GM12864 (cell line): ENCODE data around the gene FLRT1.

Experiments
- DNase-seq: peaks from one replicate; pipeline ENCODE4 v3.0.0-alpha.2; 2011; ENCODE audit warnings: low read depth
- H3K4me3 ChIP-seq: 2 replicates; pipeline ENCODE4 v1.5.1; 2011; ENCODE audit warnings: mild to moderate bottlenecking, low read depth, low read length, control low read depth
- TF ChIP-seq, protein P1 (sequence below): IDR thresholded peaks from 2 replicates; pipeline ENCODE4 v1.5.1; 2011; ENCODE audit warnings: low read depth, mild to moderate bottlenecking, moderate library complexity, low read length, control low read depth, inconsistent platforms; ENCODE audit errors: missing control alignments

The FLRT1 gene

DNA sequence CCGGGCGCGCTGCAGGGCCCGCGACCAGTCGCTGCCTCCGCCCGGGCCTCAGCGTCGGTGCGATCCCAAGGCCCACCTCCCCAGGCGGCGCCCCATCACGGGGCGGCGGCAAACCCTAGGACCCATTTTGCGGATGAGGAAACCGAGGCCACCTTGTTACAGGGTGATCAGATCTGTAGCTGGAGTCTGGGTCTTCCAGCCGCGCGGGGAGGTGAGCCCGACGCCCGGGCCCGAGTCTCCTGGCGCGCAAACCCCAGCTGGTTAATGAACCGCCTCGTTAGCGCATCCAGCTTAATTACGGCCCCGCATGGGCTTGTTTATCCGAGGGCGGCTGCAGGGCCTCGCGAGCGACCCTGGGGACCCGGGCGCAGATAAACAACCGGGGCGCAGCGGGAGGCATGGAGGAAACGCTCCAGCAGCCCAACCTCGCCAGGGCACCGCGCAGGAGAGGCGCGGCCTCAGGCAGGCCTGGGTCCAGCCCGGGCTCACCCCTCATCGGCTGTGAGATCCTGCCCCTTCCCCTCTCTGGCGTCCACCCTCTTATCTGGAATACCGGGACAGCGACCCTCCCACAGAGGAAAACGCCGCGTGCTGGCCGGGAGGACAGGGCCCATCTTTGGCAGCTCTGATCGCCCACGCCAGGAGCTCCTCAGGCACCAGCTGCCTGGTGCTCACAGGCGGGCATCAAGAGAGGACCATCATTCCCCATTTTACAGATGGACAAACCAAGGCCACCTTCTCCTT is 34.8 kb upstream of the FLRT1 start:
- TF ChIP-seq, protein P1, sequence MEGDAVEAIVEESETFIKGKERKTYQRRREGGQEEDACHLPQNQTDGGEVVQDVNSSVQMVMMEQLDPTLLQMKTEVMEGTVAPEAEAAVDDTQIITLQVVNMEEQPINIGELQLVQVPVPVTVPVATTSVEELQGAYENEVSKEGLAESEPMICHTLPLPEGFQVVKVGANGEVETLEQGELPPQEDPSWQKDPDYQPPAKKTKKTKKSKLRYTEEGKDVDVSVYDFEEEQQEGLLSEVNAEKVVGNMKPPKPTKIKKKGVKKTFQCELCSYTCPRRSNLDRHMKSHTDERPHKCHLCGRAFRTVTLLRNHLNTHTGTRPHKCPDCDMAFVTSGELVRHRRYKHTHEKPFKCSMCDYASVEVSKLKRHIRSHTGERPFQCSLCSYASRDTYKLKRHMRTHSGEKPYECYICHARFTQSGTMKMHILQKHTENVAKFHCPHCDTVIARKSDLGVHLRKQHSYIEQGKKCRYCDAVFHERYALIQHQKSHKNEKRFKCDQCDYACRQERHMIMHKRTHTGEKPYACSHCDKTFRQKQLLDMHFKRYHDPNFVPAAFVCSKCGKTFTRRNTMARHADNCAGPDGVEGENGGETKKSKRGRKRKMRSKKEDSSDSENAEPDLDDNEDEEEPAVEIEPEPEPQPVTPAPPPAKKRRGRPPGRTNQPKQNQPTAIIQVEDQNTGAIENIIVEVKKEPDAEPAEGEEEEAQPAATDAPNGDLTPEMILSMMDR: no peak
- no peak overlapping the region; the same call in 1 of the 2 replicates for H3K4me3 ChIP-seq
- DNase-seq: no peak

DNA sequence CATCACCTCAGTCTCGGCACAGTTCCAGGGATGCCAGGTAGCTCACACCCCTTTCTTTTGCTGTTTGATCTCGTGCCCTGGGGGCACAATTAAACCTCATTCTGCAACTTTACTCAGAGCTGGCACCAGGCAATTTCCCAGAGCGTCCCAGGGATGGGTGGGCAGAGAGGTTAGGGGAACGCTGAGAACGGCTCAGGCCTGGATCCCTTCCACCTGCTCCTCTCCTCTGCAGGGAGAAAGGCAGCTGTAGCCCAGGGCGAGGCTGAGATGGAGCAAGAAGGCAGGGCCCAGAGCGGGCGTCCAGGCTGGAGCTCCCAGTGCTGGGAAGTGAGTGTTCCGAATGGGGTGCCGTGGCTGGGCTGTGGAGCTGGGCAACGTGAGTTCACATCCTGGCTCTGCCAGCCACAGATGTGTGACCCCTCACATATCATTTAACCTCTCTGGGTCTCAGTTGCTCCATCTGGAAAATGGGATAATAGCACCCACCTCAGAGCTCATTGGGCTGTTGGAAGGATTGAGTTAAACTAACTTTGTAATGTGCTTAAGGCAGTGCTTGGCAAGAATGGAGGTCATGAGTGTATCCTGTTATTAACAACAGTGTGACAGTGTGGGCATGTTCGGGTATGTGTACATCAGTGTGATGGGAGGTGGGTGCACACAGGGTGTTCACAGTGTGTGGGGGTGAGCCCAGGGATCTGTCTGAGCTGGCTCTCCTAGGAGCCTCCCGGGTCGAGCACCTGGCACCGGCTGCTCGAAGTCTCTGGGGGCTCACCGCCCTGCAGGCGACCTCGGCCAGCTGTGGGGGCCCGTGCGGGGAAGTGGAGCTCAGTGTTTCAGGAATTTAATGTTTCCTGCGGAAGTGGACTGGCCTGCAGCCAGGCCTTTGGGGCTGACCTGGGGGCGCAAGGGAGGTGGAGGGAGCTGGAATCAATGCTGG is 34.0 kb upstream of the FLRT1 start:
- TF ChIP-seq, protein P1: no peak
- no peak overlapping the region for H3K4me3 ChIP-seq
- no peak for DNase-seq

DNA sequence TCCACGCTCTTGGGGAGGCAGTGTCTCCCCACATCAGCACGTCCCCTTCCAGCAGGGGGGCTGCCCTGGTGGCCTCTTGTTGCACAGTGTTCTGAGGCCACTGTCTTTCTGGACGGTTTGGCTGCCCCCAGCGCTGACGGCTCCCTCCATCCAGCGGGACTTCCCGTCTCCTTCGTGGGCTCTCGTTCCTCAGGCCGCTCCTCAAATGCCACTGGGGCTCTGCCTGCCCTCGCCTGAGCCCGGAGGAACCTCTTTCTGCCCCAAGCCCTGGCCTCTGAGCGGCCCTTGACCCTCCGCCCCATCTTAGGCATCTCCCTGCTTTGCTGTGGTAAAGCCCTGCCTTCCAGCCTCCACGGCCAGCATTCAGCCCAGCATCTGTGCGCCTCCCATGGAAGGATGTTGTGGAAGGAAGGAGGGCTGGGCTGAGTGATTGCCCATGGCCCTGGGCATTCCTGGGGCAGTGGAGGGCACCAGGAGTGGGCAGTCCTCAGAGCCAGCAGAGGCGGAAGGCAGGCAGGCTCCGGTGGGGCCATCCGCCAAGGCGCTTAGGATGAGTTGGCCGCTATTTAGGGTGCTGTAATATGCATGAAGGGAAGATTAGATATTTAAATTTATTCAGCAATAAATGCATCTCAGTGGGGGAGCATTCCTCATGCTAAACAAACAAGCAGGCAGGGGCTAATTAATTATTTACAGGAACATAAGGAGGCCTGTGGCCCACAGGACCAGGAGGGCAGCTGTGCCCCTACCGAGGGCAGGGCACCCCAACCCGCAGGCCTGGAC is 31.7 kb upstream of the FLRT1 start:
- no peak overlapping the region for H3K4me3 ChIP-seq
- DNase-seq: no peak
- TF ChIP-seq, protein P1: no peak

DNA sequence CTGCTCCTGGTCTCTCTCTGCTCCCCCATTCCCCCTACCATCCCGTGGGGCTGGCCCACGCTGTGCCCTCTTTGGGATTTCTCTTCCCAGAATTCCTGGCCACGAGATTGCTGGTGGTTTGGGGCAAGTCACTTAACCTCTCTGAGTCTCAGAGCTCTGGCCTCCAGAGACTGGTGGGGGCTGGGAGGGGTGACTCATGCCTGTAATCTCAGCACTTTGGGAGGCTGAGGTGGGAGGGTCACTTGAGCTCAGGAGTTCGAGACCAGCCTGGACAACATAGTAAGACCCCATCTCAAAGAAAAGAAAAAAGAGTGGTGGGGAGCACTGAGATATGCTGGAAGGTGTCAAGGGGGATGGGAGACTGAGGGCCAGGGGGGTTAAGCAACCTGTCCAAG is 31.1 kb upstream of the FLRT1 start:
- no peak overlapping the region for H3K4me3 ChIP-seq
- DNase-seq: no peak
- TF ChIP-seq, protein P1: no peak

DNA sequence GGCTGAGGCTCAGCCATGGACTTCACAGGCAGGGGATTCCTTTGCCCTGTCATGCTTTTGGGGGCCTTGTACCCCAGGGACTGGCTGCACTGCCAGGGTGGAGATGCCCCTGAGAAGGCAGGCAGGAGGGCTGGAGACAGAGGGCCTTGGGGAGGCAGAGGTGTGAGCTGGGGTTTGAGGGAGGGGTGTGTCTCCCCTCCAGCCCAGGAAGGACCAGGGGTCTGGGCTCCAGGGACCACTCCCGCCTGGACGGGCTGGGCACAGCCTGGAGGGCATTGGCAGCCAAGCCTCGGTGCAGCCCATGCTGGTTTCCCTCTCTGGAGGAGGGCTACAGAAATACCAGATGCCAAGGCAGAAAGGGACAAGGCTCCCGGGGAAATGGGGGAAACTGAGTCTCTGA is 30.0 kb upstream of the FLRT1 start:
- TF ChIP-seq, protein P1: no peak
- no peak for DNase-seq
- no peak overlapping the region for H3K4me3 ChIP-seq

DNA sequence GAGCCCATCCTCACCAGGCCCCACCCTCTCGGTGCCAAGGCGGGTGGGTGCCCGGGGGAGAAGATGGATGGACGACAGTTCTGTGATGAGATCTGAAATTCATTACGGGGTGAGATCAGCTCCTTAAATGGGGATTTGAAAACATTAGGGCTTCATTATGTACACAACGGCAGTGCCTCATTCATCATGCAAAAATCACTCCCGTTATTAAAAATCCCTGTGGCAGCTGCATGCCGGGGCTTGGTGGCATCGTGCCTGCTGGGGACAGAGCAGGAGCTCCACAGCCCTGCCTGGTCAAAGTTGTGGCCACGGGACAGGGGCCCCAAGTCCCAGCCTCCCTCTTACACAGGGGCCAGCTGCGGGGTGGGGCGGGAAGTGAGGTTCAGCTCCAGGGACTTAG is 29.3 kb upstream of the FLRT1 start:
- no peak overlapping the region for H3K4me3 ChIP-seq
- TF ChIP-seq, protein P1: no peak
- no peak for DNase-seq
